HepG2 (cell line): Measurements from ENCODE around the gene TAF6. TPM values are rescaled to one million over a fixed set of nuclear protein-coding genes. Genes with fewer than 3 reads are reported as not detected.

ENCODE experiments used
- EHMT2 ChIP-seq: fragments of 200-600 bp; sonication (generic); IDR thresholded peaks from 2 replicates; pipeline ENCODE4 v1.7.0; 2017; ENCODE audit warnings: antibody characterized with exemption, low read depth, low read length, borderline replicate concordance
- HIVEP1 ChIP-seq: sonication (generic); formaldehyde crosslinking; IDR thresholded peaks from 2 replicates; pipeline ENCODE4 v1.4.0; 2020; ENCODE audit warnings: mild to moderate bottlenecking, missing genetic modification reagents
- ISX ChIP-seq: sonication (generic); formaldehyde crosslinking; conservative IDR thresholded peaks from 2 replicates; pipeline ENCODE4 v1.5.0; 2020; ENCODE audit warnings: missing genetic modification reagents
- KDM3A ChIP-seq: IDR thresholded peaks from 2 replicates; pipeline ENCODE4 v1.6.1; 2018; ENCODE audit warnings: low read depth, missing compliant biosample characterization
- KDM5B ChIP-seq: sonication (generic); formaldehyde crosslinking; IDR thresholded peaks from 2 replicates; pipeline ENCODE4 v1.4.0; 2020; ENCODE audit warnings: missing genetic modification reagents, mild to moderate bottlenecking, borderline replicate concordance
- KLF13 ChIP-seq: sonication (generic); formaldehyde crosslinking; IDR thresholded peaks from 2 replicates; pipeline ENCODE4 v1.4.0; 2020; ENCODE audit warnings: mild to moderate bottlenecking, missing genetic modification reagents
- PHF21A ChIP-seq: sonication (generic); formaldehyde crosslinking; IDR thresholded peaks from 2 replicates; pipeline ENCODE4 v1.5.0; 2020; ENCODE audit warnings: mild to moderate bottlenecking, missing genetic modification reagents
- TP53 ChIP-seq: sonication (generic); formaldehyde crosslinking; conservative IDR thresholded peaks from 2 replicates; pipeline ENCODE4 v1.4.0; 2020; ENCODE audit warnings: missing genetic modification reagents
- ZNF343 ChIP-seq: sonication (generic); formaldehyde crosslinking; IDR thresholded peaks from 2 replicates; pipeline ENCODE4 v1.4.0; 2020; ENCODE audit warnings: mild to moderate bottlenecking, missing genetic modification reagents
- ZNF530 ChIP-seq: sonication (generic); formaldehyde crosslinking; IDR thresholded peaks from 2 replicates; pipeline ENCODE4 v1.5.0; 2020; ENCODE audit warnings: low read depth, mild to moderate bottlenecking, missing genetic modification reagents
- ZNF577 ChIP-seq: sonication (generic); formaldehyde crosslinking; IDR thresholded peaks from 2 replicates; pipeline ENCODE4 v1.4.0; 2020; ENCODE audit warnings: mild to moderate bottlenecking, low read depth, missing genetic modification reagents, borderline replicate concordance
- ZNF672 ChIP-seq: sonication (generic); formaldehyde crosslinking; IDR thresholded peaks from 2 replicates; pipeline ENCODE4 v1.8.1; 2022; ENCODE audit warnings: missing genetic modification reagents
- ZNF772 ChIP-seq: sonication (generic); formaldehyde crosslinking; IDR thresholded peaks from 2 replicates; pipeline ENCODE4 v1.5.0; 2020; ENCODE audit warnings: mild to moderate bottlenecking, missing genetic modification reagents
- polyA plus RNA-seq, 8 experiments: library from polyadenylated mRNA; depleted of rRNA in 3 of 8; stranded (reverse) in 7 of 8; unstranded in 1 of 8; fragments of >200 nt; fragmentation: Illumina TruSeq in 4 of 8; extraction: Trizol in 4 of 8; gene quantifications; 2 replicates each; pipeline versions ENCODE4 v1.2.1 to v1.2.3, GENCODE V29; 2011 to 2016; ENCODE audit warnings: low read depth in 4 of 8, missing spikeins in 1 of 8, mixed read lengths in 1 of 8; ENCODE audit not compliant: insufficient read depth in 1 of 8
- total RNA-seq, 5 experiments: library from RNA; depleted of rRNA; stranded (reverse); fragments of >200 nt; fragmentation: Illumina TruSeq; extraction: Trizol; gene quantifications; 2 replicates each; pipeline ENCODE4 v1.2.3, GENCODE V29; 2016; ENCODE audit warnings: low read depth in 1 of 5
- TF ChIP-seq, protein P1 (sequence below): sonication (generic); formaldehyde crosslinking; IDR thresholded peaks from 2 replicates; pipeline ENCODE4 v1.9.0; 2022; ENCODE audit warnings: missing genetic modification reagents, mild to moderate bottlenecking, borderline replicate concordance
- TF ChIP-seq, protein P2 (sequence below): sonication (generic); formaldehyde crosslinking; IDR thresholded peaks from 2 replicates; pipeline ENCODE4 v1.4.0; 2020; ENCODE audit warnings: missing genetic modification reagents, borderline replicate concordance
- TF ChIP-seq, protein P3 (sequence below): sonication (generic); formaldehyde crosslinking; IDR thresholded peaks from 2 replicates; pipeline ENCODE4 v1.4.0; 2020; ENCODE audit warnings: missing genetic modification reagents
- TF ChIP-seq, protein P4 (sequence below): IDR thresholded peaks from 2 replicates; pipeline ENCODE4 v1.6.1; 2016; ENCODE audit warnings: mild to moderate bottlenecking

The TAF6 gene
- total and polyA plus RNA-seq, 2 of the 13 experiments (the other 11 are each of a cell fraction or from before 2014, with no cell fraction given), result 12.9 to 18.8 TPM

DNA sequence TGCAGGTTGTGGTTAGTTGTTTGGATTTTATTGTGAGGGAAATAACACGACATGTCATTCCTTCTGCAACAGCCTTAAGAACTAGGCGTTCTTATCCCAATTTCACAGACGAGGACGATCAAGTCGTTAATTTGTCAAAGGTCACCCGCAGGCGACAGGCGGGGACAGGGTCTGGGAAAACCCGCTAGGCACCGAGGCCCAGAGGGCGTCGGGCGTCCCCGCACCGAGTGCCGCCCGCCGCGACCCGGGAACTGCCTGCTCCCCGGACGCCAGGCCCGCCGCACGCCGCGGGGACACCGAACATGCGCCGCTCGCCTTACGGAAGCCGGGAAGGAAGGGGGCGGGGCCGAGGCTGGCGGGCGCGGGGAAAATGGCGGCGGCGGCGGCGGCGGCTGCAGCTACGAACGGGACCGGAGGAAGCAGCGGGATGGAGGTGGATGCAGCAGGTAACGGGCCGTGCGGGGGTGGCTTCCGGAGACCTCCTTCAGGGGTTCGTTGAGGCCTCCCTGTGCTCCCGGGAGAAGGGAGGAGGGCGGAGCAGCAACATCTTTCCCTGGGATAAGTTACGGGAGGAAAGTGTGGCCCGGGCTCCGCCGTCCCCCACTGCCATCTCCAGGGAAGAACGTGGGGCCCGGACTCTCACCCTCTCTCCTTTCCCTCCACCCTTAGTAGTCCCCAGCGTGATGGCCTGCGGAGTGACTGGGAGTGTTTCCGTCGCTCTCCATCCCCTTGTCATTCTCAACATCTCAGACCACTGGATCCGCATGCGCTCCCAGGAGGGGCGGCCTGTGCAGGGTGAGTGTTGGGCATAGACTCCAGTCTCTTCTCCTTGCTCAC lies 30.3 kb downstream of the TAF6 start, which contains the start of gene COPS6 (continued):
- no peak; the same call in 1 of the 2 replicates for TF ChIP-seq ZNF530 (CRISPR knock-in tag)
- 0 out of 2 replicates have a peak, but pooled peaks have one; percentile 61 for TF ChIP-seq KDM3A (CRISPR knock-in tag)
- TF ChIP-seq, protein P1, sequence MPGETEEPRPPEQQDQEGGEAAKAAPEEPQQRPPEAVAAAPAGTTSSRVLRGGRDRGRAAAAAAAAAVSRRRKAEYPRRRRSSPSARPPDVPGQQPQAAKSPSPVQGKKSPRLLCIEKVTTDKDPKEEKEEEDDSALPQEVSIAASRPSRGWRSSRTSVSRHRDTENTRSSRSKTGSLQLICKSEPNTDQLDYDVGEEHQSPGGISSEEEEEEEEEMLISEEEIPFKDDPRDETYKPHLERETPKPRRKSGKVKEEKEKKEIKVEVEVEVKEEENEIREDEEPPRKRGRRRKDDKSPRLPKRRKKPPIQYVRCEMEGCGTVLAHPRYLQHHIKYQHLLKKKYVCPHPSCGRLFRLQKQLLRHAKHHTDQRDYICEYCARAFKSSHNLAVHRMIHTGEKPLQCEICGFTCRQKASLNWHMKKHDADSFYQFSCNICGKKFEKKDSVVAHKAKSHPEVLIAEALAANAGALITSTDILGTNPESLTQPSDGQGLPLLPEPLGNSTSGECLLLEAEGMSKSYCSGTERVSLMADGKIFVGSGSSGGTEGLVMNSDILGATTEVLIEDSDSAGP, result peak; percentile 97
- TF ChIP-seq, protein P2, sequence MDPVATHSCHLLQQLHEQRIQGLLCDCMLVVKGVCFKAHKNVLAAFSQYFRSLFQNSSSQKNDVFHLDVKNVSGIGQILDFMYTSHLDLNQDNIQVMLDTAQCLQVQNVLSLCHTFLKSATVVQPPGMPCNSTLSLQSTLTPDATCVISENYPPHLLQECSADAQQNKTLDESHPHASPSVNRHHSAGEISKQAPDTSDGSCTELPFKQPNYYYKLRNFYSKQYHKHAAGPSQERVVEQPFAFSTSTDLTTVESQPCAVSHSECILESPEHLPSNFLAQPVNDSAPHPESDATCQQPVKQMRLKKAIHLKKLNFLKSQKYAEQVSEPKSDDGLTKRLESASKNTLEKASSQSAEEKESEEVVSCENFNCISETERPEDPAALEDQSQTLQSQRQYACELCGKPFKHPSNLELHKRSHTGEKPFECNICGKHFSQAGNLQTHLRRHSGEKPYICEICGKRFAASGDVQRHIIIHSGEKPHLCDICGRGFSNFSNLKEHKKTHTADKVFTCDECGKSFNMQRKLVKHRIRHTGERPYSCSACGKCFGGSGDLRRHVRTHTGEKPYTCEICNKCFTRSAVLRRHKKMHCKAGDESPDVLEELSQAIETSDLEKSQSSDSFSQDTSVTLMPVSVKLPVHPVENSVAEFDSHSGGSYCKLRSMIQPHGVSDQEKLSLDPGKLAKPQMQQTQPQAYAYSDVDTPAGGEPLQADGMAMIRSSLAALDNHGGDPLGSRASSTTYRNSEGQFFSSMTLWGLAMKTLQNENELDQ (CRISPR knock-in tag), result no peak
- no peak for TF ChIP-seq PHF21A
- TF ChIP-seq KDM5B (CRISPR knock-in tag), result peak; percentile 97
- TF ChIP-seq, protein P3, sequence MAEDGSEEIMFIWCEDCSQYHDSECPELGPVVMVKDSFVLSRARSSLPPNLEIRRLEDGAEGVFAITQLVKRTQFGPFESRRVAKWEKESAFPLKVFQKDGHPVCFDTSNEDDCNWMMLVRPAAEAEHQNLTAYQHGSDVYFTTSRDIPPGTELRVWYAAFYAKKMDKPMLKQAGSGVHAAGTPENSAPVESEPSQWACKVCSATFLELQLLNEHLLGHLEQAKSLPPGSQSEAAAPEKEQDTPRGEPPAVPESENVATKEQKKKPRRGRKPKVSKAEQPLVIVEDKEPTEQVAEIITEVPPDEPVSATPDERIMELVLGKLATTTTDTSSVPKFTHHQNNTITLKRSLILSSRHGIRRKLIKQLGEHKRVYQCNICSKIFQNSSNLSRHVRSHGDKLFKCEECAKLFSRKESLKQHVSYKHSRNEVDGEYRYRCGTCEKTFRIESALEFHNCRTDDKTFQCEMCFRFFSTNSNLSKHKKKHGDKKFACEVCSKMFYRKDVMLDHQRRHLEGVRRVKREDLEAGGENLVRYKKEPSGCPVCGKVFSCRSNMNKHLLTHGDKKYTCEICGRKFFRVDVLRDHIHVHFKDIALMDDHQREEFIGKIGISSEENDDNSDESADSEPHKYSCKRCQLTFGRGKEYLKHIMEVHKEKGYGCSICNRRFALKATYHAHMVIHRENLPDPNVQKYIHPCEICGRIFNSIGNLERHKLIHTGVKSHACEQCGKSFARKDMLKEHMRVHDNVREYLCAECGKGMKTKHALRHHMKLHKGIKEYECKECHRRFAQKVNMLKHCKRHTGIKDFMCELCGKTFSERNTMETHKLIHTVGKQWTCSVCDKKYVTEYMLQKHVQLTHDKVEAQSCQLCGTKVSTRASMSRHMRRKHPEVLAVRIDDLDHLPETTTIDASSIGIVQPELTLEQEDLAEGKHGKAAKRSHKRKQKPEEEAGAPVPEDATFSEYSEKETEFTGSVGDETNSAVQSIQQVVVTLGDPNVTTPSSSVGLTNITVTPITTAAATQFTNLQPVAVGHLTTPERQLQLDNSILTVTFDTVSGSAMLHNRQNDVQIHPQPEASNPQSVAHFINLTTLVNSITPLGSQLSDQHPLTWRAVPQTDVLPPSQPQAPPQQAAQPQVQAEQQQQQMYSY, result peak; percentile 55; the same call in 1 of the 2 replicates
- peak; percentile 24; the same call in 1 of the 2 replicates for TF ChIP-seq KLF13 (CRISPR knock-in tag)
- TF ChIP-seq, protein P4, sequence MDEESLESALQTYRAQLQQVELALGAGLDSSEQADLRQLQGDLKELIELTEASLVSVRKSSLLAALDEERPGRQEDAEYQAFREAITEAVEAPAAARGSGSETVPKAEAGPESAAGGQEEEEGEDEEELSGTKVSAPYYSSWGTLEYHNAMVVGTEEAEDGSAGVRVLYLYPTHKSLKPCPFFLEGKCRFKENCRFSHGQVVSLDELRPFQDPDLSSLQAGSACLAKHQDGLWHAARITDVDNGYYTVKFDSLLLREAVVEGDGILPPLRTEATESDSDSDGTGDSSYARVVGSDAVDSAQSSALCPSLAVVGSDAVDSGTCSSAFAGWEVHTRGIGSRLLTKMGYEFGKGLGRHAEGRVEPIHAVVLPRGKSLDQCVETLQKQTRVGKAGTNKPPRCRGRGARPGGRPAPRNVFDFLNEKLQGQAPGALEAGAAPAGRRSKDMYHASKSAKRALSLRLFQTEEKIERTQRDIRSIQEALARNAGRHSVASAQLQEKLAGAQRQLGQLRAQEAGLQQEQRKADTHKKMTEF (CRISPR knock-in tag), result peak; percentile 95
- TF ChIP-seq EHMT2, result no peak
- TF ChIP-seq ZNF772, result peak; percentile 89; the same call in 1 of the 2 replicates
- TF ChIP-seq ZNF577 (CRISPR knock-in tag), result no peak
- 0 out of 2 replicates have a peak, but pooled peaks have one; percentile 76 for TF ChIP-seq ZNF343 (CRISPR knock-in tag)
- 0 out of 2 replicates have a peak, but pooled peaks have one; percentile 75 for TF ChIP-seq ISX (CRISPR knock-in tag)
- no peak for TF ChIP-seq ZNF672 (CRISPR knock-in tag)
- TF ChIP-seq HIVEP1 (CRISPR knock-in tag), result peak; percentile 57; the same call in 1 of the 2 replicates
- TF ChIP-seq TP53 (CRISPR knock-in tag), result no peak
